Renal cortex interstitium (tissue), 11 donors: ENCODE measurements around the gene CKMT1B. TPM values are rescaled to one million over a fixed set of nuclear protein-coding genes. Genes with fewer than 3 reads are reported as not detected.
"Not testable (repeated sequence)": the region's sequence is repeated elsewhere in the genome, so short reads cannot be mapped to it uniquely, and the experiment has no call there.

Source experiments
- DNase-seq, 11 donors: peaks; one replicate each; pipeline ENCODE4 v3.0.0-alpha.2; 2013; ENCODE audit warnings: low read depth in 9 of 11, low spot score in 4 of 11; ENCODE audit errors: extremely low read depth in 1 of 11
- polyA plus RNA-seq, 3 donors: library from polyadenylated mRNA; unstranded; fragments of 120-200 nt; gene quantifications; one replicate each; pipeline ENCODE4 v1.2.1, GENCODE V29; 2013; ENCODE audit not compliant: insufficient read length in 3 of 3

CKMT1B gene
- polyA plus RNA-seq, 3 donors: 1.4 to 3.8 (median 2.3) TPM

GRCh38 chr15:43622068-43622799, 28.4 kb downstream of the CKMT1B start:
- DNase-seq: not testable (repeated sequence)

- no peak for DNase-seq
Observed at GRCh38 chr15:43625106-43625505, 31.3 kb downstream of the CKMT1B start.

GRCh38 chr15:43626937-43627336, 33.1 kb downstream of the CKMT1B start:
- DNase-seq: not testable (repeated sequence)

- not testable (repeated sequence) for DNase-seq
Observed at GRCh38 chr15:43638464-43639204, 44.8 kb downstream of the CKMT1B start.

Other genes starting within 250 kb of the CKMT1B start
- 10 to 100 TPM; 28.1 to 31.9 (median 31.1) TPM for gene ZSCAN29, start 223.0 kb upstream of the CKMT1B start, polyA plus RNA-seq
- gene TUBGCP4, start 222.9 kb upstream of the CKMT1B start, polyA plus RNA-seq: 10 to 100 TPM; 26.6 to 31.8 (median 27.0) TPM
- 10 to 100 TPM; 78.3 to 99.5 (median 85.6) TPM for gene TP53BP1, start 100.9 kb upstream of the CKMT1B start, polyA plus RNA-seq
- gene MAP1A, start 76.4 kb upstream of the CKMT1B start, polyA plus RNA-seq: 1 to 10 TPM; 6.6 to 10.0 (median 7.8) TPM
- gene PPIP5K1, start 3.8 kb upstream of the CKMT1B start, polyA plus RNA-seq: 10 to 100 TPM; 21.8 to 29.1 (median 27.3) TPM
- gene STRC, start 24.8 kb downstream of the CKMT1B start, polyA plus RNA-seq: 1 to 10 TPM in 2 of 3 donors, under 1 TPM in 1; 0.59 to 1.6 (median 1.4) TPM
- gene CATSPER2, start 54.8 kb downstream of the CKMT1B start, polyA plus RNA-seq: 1 to 10 TPM; 4.3 to 9.7 (median 5.2) TPM
- gene CKMT1A, start 99.8 kb downstream of the CKMT1B start, polyA plus RNA-seq: 1 to 10 TPM; 1.6 to 3.7 (median 2.3) TPM
- gene PDIA3, start 152.4 kb downstream of the CKMT1B start, polyA plus RNA-seq: 100 to 1,000 TPM; 527 to 619 (median 615) TPM
- gene ELL3, start 182.9 kb downstream of the CKMT1B start, polyA plus RNA-seq: 1 to 10 TPM; 2.9 to 4.2 (median 3.3) TPM
- gene SERF2, start 198.3 kb downstream of the CKMT1B start, polyA plus RNA-seq: 100 to 1,000 TPM; 579 to 694 (median 641) TPM
- under 1 TPM; 0.20 to 0.49 (median 0.24) TPM for gene SERINC4, start 206.2 kb downstream of the CKMT1B start, polyA plus RNA-seq
- 10 to 100 TPM in 2 of 3 donors, 1 to 10 TPM in 1; 10.0 to 25.8 (median 10.9) TPM for gene HYPK, start 206.6 kb downstream of the CKMT1B start, polyA plus RNA-seq
- 10 to 100 TPM; 59.0 to 73.7 (median 69.7) TPM for gene MFAP1, start 230.7 kb downstream of the CKMT1B start, polyA plus RNA-seq
- gene WDR76, start 233.0 kb downstream of the CKMT1B start, polyA plus RNA-seq: 10 to 100 TPM; 12.2 to 18.1 (median 16.7) TPM